HG02981 (cell line): ENCODE measurements around the gene CLSTN2.
A peak's percentile ranks its signal among the peaks of the same experiment; 100 is the strongest.
"Not testable (repeated sequence)": the region's sequence is repeated elsewhere in the genome, so short reads cannot be mapped to it uniquely, and the experiment has no call there.

Experiments
- ATAC-seq: cut with Tn5 transposase; IDR thresholded peaks from one replicate; pipeline ENCODE4 v1.9.1; 2021; ENCODE audit warnings: mild to moderate bottlenecking, moderate library complexity; ENCODE audit not compliant: unreplicated experiment

The CLSTN2 gene

GRCh38 chr3:140397847-140398246, 462.9 kb downstream of the CLSTN2 start:
- ATAC-seq: peak; percentile 60

- ATAC-seq: no peak
Observed at GRCh38 chr3:140398387-140398786, 463.4 kb downstream of the CLSTN2 start.

- ATAC-seq: no peak
Observed at GRCh38 chr3:140399871-140400270, 464.9 kb downstream of the CLSTN2 start.

GRCh38 chr3:140403079-140403478, 468.1 kb downstream of the CLSTN2 start:
- no peak for ATAC-seq

- no peak for ATAC-seq
Observed at GRCh38 chr3:140403608-140404007, 468.6 kb downstream of the CLSTN2 start.

- ATAC-seq: no peak
Observed at GRCh38 chr3:140406655-140407054, 471.7 kb downstream of the CLSTN2 start.

GRCh38 chr3:140408252-140408651, 473.3 kb downstream of the CLSTN2 start:
- no peak for ATAC-seq

GRCh38 chr3:140416666-140417065, 481.7 kb downstream of the CLSTN2 start:
- ATAC-seq: no peak

- no peak for ATAC-seq
Observed at GRCh38 chr3:140420621-140421357, 485.8 kb downstream of the CLSTN2 start.

- no peak for ATAC-seq
Observed at GRCh38 chr3:140421884-140422283, 486.9 kb downstream of the CLSTN2 start.

- no peak for ATAC-seq
Observed at GRCh38 chr3:140423146-140423545, 488.2 kb downstream of the CLSTN2 start.

- not testable (repeated sequence) for ATAC-seq
Observed at GRCh38 chr3:140423574-140423973, 488.6 kb downstream of the CLSTN2 start.

- no peak for ATAC-seq
Observed at GRCh38 chr3:140424211-140424610, 489.2 kb downstream of the CLSTN2 start.

- ATAC-seq: no peak
Observed at GRCh38 chr3:140424726-140425125, 489.7 kb downstream of the CLSTN2 start.

GRCh38 chr3:140427786-140428185, 492.8 kb downstream of the CLSTN2 start:
- no peak for ATAC-seq

GRCh38 chr3:140428380-140428779, 493.4 kb downstream of the CLSTN2 start:
- no peak for ATAC-seq

GRCh38 chr3:140429791-140430190, 494.8 kb downstream of the CLSTN2 start:
- ATAC-seq: no peak

GRCh38 chr3:140430494-140430893, 495.5 kb downstream of the CLSTN2 start:
- no peak for ATAC-seq

- no peak for ATAC-seq
Observed at GRCh38 chr3:140432229-140432669, 497.3 kb downstream of the CLSTN2 start.

GRCh38 chr3:140433431-140433830, 498.4 kb downstream of the CLSTN2 start:
- ATAC-seq: no peak

- no peak for ATAC-seq
Observed at GRCh38 chr3:140434261-140434905, 499.4 kb downstream of the CLSTN2 start.

GRCh38 chr3:140436421-140436820, 501.4 kb downstream of the CLSTN2 start:
- ATAC-seq: no peak
